Trophoblast cell (in vitro differentiated cells and primary cell): Measurements from ENCODE around the gene RFFL.

ENCODE experiments used
- DNase-seq, 2 donors: peaks; one replicate each; pipeline ENCODE4 v3.0.0-alpha.2; 2016
- H2AFZ ChIP-seq: 2 replicates; pipeline ENCODE4 v1.6.1; 2013; ENCODE audit warnings: low read length, moderate library complexity, mild to moderate bottlenecking; ENCODE audit not compliant: insufficient read depth, poor library complexity
- H2AK5ac ChIP-seq: 2 replicates; pipeline ENCODE4 v1.6.1; 2013; ENCODE audit warnings: mild to moderate bottlenecking, low read length
- H2BK120ac ChIP-seq: 2 replicates; pipeline ENCODE4 v1.6.1; 2013; ENCODE audit warnings: low read length, mild to moderate bottlenecking, moderate library complexity; ENCODE audit not compliant: insufficient read depth, poor library complexity
- H2BK12ac ChIP-seq: 2 replicates; pipeline ENCODE4 v1.6.1; 2013; ENCODE audit warnings: mild to moderate bottlenecking, low read length, moderate library complexity
- H2BK5ac ChIP-seq: 2 replicates; pipeline ENCODE4 v1.6.1; 2013; ENCODE audit warnings: low read length, low read depth, moderate library complexity, mild to moderate bottlenecking; ENCODE audit not compliant: poor library complexity
- H3K14ac ChIP-seq: 2 replicates; pipeline ENCODE4 v1.6.1; 2013; ENCODE audit warnings: mild to moderate bottlenecking, low read length
- H3K18ac ChIP-seq: 2 replicates; pipeline ENCODE4 v1.6.1; 2013; ENCODE audit warnings: mild to moderate bottlenecking, low read length
- H3K23ac ChIP-seq: 2 replicates; pipeline ENCODE4 v1.6.1; 2013; ENCODE audit warnings: low read length
- H3K27ac ChIP-seq: 2 replicates; pipeline ENCODE4 v1.5.1; 2013; ENCODE audit warnings: low read depth, mild to moderate bottlenecking, inconsistent platforms, low read length, moderate library complexity
- H3K27me3 ChIP-seq: 2 replicates; pipeline ENCODE4 v1.6.1; 2013; ENCODE audit warnings: inconsistent platforms, mild to moderate bottlenecking, low read length, moderate library complexity; ENCODE audit not compliant: insufficient read depth
- H3K36me3 ChIP-seq, 2 experiments: 1 replicate in 1 of 2; 2 replicates in 1 of 2; pipeline ENCODE4 v1.6.1; 2013; ENCODE audit warnings: low read length in 2 of 2, mild to moderate bottlenecking in 2 of 2, moderate library complexity in 1 of 2; ENCODE audit not compliant: insufficient read depth in 2 of 2, control insufficient read depth in 1 of 2
- H3K4ac ChIP-seq: 2 replicates; pipeline ENCODE4 v1.6.1; 2013; ENCODE audit warnings: low read depth, mild to moderate bottlenecking, low read length, moderate library complexity
- H3K4me1 ChIP-seq, 2 experiments: 1 replicate in 1 of 2; 2 replicates in 1 of 2; pipeline ENCODE4 v1.6.1; 2013; ENCODE audit warnings: low read length in 2 of 2, mild to moderate bottlenecking in 2 of 2, moderate library complexity in 1 of 2; ENCODE audit not compliant: insufficient read depth in 2 of 2, control insufficient read depth in 1 of 2
- H3K4me2 ChIP-seq: 2 replicates; pipeline ENCODE4 v1.6.1; 2013; ENCODE audit warnings: inconsistent platforms, mild to moderate bottlenecking, low read length, moderate library complexity
- H3K4me3 ChIP-seq: 2 replicates; pipeline ENCODE4 v1.5.1; 2013; ENCODE audit warnings: mild to moderate bottlenecking, low read depth, low read length, inconsistent platforms
- H3K79me1 ChIP-seq: one replicate; pipeline ENCODE4 v1.6.1; 2013; ENCODE audit warnings: low read length
- H3K79me2 ChIP-seq: 2 replicates; pipeline ENCODE4 v1.6.1; 2013; ENCODE audit warnings: low read length, mild to moderate bottlenecking; ENCODE audit not compliant: control insufficient read depth, insufficient read depth, poor library complexity
- H3K9ac ChIP-seq: 2 replicates; pipeline ENCODE4 v1.6.1; 2013; ENCODE audit warnings: mild to moderate bottlenecking, low read length
- H3K9me3 ChIP-seq: 2 replicates; pipeline ENCODE4 v1.6.1; 2013; ENCODE audit warnings: low read depth, mild to moderate bottlenecking, control low read depth, inconsistent platforms, low read length; ENCODE audit not compliant: insufficient read depth
- H4K12ac ChIP-seq: 2 replicates; pipeline ENCODE4 v1.6.1; 2013; ENCODE audit warnings: low read depth, mild to moderate bottlenecking, low read length, moderate library complexity
- H4K8ac ChIP-seq: 2 replicates; pipeline ENCODE4 v1.6.1; 2013; ENCODE audit warnings: low read depth, mild to moderate bottlenecking, low read length, moderate library complexity
- H4K91ac ChIP-seq: one replicate; pipeline ENCODE4 v1.6.1; 2013; ENCODE audit warnings: low read depth, mild to moderate bottlenecking, low read length, moderate library complexity
- WGBS: extraction: QIAGEN DNeasy Blood & Tissue Kit; methylation state at CpG from one replicate; pipeline ENCODE4 v1.1.7; 2013; ENCODE audit warnings: missing lambda C conversion rate; ENCODE audit not compliant: insufficient read length, insufficient coverage; ENCODE audit errors: extremely low coverage; 5-methylcytosine and 5-hydroxymethylcytosine counted together

Gene RFFL

DNA sequence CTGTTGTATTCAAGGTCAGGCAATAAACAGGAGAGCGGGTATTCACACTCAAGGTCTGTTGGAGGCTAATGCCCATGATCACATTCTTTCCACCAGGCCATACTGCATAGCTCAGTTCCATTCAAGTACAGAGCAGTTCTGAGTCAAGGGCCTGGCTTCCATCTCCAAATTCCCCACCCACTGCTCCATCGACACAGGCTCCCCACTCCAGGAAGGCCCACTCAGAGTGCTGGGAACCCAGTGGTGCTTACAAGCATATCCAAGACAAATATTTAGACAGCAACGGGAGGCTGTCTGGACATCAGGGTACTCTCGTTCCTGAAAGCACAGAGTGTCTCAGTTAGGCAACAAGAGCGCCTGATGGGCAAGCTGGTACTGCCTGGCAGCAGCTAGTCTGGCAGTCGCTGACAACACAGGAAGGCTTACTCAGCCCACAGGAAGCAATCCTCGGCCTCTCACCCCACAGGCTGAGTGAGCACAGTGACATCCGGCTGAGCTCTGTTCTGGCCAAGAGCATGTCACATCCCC, 40.9 kb downstream of the RFFL start:
- Histone ChIP-seq H2BK12ac (no peak overlapping the region), H3K27me3 (no peaks in the 10 kb centered on the region), H3K9ac (no peak overlapping the region), H2AFZ (no peak overlapping the region), H3K9me3 (no peaks in the 10 kb centered on the region), H3K4me2 (no peak overlapping the region), H3K36me3 (peaks cover 0 to 2% of the 10 kb centered on the region in 2 experiments), H3K4me3 (no peak overlapping the region), H3K18ac (no peak overlapping the region), H3K14ac (peak overlapping the region; percentile 2), H2BK5ac (no peak overlapping the region), H4K91ac (no peak overlapping the region), H3K4ac (no peak overlapping the region), H3K79me1 (peaks cover 3% of the 10 kb centered on the region), H2BK120ac (no peak overlapping the region), H4K8ac (peak overlapping the region; percentile 26), H3K4me1 (peaks cover 8 to 10% of the 10 kb centered on the region in 2 experiments), H3K23ac (no peak overlapping the region), H4K12ac (no peak overlapping the region), H2AK5ac (no peak overlapping the region), H3K79me2 (no peaks in the 10 kb centered on the region), H3K27ac (no peak overlapping the region)
- no CpG with 5 or more reads among the region's 8 CpGs for WGBS
- peak in 1 of 2 donors; percentile 14 for DNase-seq

DNA sequence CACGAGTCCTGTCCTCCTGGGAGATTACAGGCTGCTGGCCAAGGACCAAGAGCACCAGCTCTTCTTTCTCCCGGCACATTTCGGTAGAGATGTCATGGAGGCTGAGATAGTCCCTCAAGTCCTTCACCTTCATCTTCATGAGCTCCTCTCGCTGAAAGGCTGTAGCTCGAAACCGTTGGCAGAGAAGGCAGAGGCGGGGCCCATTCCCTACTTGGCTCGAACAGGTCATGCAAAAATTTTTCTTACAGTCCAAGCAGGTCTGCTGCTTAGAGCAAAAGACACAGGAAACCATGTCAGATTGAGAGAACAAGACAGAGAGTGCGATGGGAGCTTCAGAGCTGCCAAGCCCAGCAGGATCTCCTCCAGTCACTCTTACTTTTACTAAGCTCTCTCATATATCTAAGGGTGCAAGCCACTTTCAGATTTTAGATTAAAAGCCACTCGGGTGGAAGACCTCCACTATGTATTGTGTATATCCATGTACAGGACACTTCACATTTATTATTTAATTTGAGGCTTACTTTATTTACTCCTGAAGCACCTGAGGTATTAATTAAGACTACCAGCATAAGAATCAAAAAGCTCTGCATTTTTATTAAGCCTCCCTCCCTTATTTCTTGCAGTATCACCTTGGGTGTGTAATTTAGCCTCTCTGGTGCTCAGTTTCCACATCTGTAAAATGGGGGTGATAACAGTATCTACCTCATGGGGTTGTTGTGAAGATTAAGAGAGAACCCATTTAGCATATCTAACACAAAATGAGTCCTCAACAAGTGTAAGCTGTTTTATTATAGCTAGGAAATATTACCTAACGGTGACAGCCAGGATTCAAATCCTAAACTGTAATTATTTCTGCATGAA, 41.8 kb downstream of the RFFL start:
- peaks cover 3% of the 10 kb centered on the region for H3K79me1 ChIP-seq
- H3K9ac ChIP-seq = no peak overlapping the region
- H3K9me3 ChIP-seq = peaks cover 2% of the 10 kb centered on the region
- no peak overlapping the region for H2BK120ac ChIP-seq
- no peak overlapping the region for H3K27ac ChIP-seq
- H2BK12ac ChIP-seq = no peak overlapping the region
- no peak overlapping the region for H2BK5ac ChIP-seq
- no peak overlapping the region for H4K12ac ChIP-seq
- peaks cover 2 to 3% of the 10 kb centered on the region in 2 experiments for H3K36me3 ChIP-seq
- H4K91ac ChIP-seq = no peak overlapping the region
- H3K4me3 ChIP-seq = no peak overlapping the region
- no peak overlapping the region for H3K14ac ChIP-seq
- no peak overlapping the region for H3K4me2 ChIP-seq
- H3K27me3 ChIP-seq = no peaks in the 10 kb centered on the region
- WGBS = no CpG with 5 or more reads among the region's 11 CpGs
- no peak overlapping the region for H4K8ac ChIP-seq
- no peak overlapping the region for H2AK5ac ChIP-seq
- no peak overlapping the region for H2AFZ ChIP-seq
- H3K4ac ChIP-seq = no peak overlapping the region
- no peak for DNase-seq
- H3K79me2 ChIP-seq = no peaks in the 10 kb centered on the region
- peaks cover 8 to 10% of the 10 kb centered on the region in 2 experiments for H3K4me1 ChIP-seq
- H3K23ac ChIP-seq = no peak overlapping the region
- H3K18ac ChIP-seq = no peak overlapping the region

DNA sequence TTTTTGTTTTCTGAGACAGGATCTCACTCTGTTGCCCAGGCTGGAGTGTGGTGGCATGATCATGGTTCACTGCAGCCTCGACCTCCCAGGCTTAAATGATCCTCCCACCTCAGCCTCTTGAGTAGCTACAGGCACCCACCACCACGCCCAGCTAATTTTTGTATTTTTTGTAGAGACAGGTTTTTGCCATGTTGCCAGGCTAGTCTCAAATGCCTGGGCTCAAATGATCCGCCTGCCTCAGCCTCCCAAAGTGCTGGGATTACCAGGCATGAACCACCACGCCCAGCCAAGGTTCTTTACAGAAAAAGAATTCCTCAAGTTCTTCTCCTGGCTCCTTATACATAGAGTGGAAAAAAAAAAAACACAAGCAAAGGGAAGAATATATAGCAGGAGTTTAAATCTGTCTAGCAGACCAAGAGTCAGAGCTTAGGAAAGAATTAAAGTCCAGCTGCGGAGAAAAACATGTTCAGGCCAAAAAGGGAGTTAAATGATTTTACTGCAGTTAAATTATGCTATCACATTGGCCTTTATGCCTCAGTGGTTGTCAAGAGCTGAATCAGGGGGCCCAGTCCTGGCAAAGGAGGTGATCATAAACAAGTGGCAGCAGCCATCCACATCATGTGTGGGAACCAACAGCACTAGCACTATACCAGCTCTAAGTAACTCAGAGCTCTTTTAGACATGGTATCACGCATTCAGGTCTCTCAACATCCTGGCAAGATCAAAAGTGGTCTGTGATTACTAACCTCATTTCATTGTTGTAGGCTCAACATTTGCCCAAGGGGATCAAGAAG, 43.9 kb downstream of the RFFL start:
- Histone ChIP-seq H3K79me2 (no peaks in the 10 kb centered on the region), H3K4me2 (no peak overlapping the region), H2AFZ (no peak overlapping the region), H2BK12ac (no peak overlapping the region), H3K9ac (no peak overlapping the region), H3K9me3 (peaks cover 2% of the 10 kb centered on the region), H2BK120ac (no peak overlapping the region), H3K4me3 (no peak overlapping the region), H2AK5ac (no peak overlapping the region), H3K14ac (no peak overlapping the region), H3K4me1 (peaks cover 5 to 8% of the 10 kb centered on the region in 2 experiments), H4K12ac (no peak overlapping the region), H3K79me1 (peaks cover 3% of the 10 kb centered on the region), H4K8ac (no peak overlapping the region), H3K36me3 (peaks cover 4 to 7% of the 10 kb centered on the region in 2 experiments), H3K18ac (no peak overlapping the region), H3K27ac (no peak overlapping the region), H3K4ac (no peak overlapping the region), H4K91ac (no peak overlapping the region), H2BK5ac (no peak overlapping the region), H3K23ac (no peak overlapping the region), H3K27me3 (no peaks in the 10 kb centered on the region)
- no peak for DNase-seq
- no CpG with 5 or more reads among the region's 6 CpGs for WGBS

DNA sequence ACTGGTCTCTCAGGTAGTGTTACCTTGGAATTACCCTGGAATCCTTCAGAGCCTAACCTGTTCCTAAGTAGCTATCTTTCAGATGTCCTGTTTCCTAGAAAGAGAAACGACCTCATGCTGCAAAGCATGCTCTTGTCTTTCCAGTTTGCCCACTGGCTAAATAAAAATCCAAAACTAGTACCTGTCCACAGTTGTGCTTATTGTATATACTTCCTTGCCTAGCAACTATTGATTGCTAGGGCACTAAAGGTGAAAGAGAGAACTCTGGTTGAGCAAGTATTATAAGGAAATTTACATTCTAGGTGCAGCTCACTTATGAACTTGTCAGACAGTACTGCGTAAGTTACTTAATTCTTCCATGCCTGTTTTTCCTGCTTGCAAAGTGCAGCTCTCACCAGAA, 44.7 kb downstream of the RFFL start:
- Histone ChIP-seq H3K36me3 (peaks cover 4 to 7% of the 10 kb centered on the region in 2 experiments), H3K4me2 (no peak overlapping the region), H3K79me2 (no peaks in the 10 kb centered on the region), H2BK12ac (no peak overlapping the region), H3K18ac (no peak overlapping the region), H3K4ac (no peak overlapping the region), H3K9ac (no peak overlapping the region), H4K8ac (no peak overlapping the region), H3K4me3 (no peak overlapping the region), H3K27me3 (no peaks in the 10 kb centered on the region), H3K4me1 (peaks cover 5 to 8% of the 10 kb centered on the region in 2 experiments), H3K9me3 (peaks cover 2% of the 10 kb centered on the region), H2BK120ac (no peak overlapping the region), H3K79me1 (peaks cover 3% of the 10 kb centered on the region), H3K27ac (no peak overlapping the region), H3K14ac (no peak overlapping the region), H2AK5ac (no peak overlapping the region), H4K12ac (no peak overlapping the region), H4K91ac (no peak overlapping the region), H2AFZ (no peak overlapping the region), H3K23ac (no peak overlapping the region), H2BK5ac (no peak overlapping the region)
- no CpG with 5 or more reads among the region's 2 CpGs for WGBS
- DNase-seq = peak in 1 of 2 donors; percentile 60
